HCT116 (cell line): ENCODE data around the gene SRPK2. TPM values are rescaled to one million over a fixed set of nuclear protein-coding genes. Genes with fewer than 3 reads are reported as not detected.

Source experiments
- ATAC-seq: fragments of 200-7000 bp; cut with Tn5 transposase; 2 replicates; pipeline ENCODE4 v1.9.1; 2020; ENCODE audit warnings: mild to moderate bottlenecking, moderate library complexity
- BruUV-seq: library from RNA; stranded (reverse); fragments of 400-500 nt; replicated peaks from 2 replicates; lab custom pipeline; 2021; lab: Mats Ljungman, UMichigan
- CTCF ChIA-PET: fragments of 300-600 bp; sonication (Branson Sonifier 250); formaldehyde crosslinking; loops from one replicate; lab custom pipeline; 2021; ENCODE audit warnings: antibody characterized with exemption; lab: Charles Lee
- POLR2A ChIA-PET: fragments of 300-600, 350-600 bp; sonication (Branson Sonifier 250); formaldehyde crosslinking; loops from one replicate; lab custom pipeline; 2021; ENCODE audit warnings: antibody characterized with exemption; lab: Charles Lee
- RAD21 ChIA-PET, 2 experiments: fragments of 300-600 bp; sonication (Branson Sonifier 250); formaldehyde crosslinking; loops; one replicate each; lab custom pipeline; 2023; ENCODE audit warnings: low total read pairs in 2 of 2; ENCODE audit not compliant: uncharacterized antibody in 2 of 2, unreplicated experiment in 2 of 2, low non-redundant PET in 1 of 2; lab: Charles Lee
- DNase-seq: peaks from one replicate; pipeline ENCODE4 v3.0.0-alpha.2; 2010; ENCODE audit warnings: low read depth, low spot score
- H2AFZ ChIP-seq: fragments of 200-600 bp; shearing (Covaris generic), sonication (generic); 2 replicates; pipeline ENCODE4 v1.6.1; 2017; ENCODE audit warnings: low read depth, mixed run types, mixed read lengths, antibody characterized with exemption, low read length; ENCODE audit not compliant: poor library complexity, severe bottlenecking
- H3K27ac ChIP-seq: 2 replicates; pipeline ENCODE4 v1.5.1; 2012; ENCODE audit warnings: low read depth, low read length
- H3K27me3 ChIP-seq: fragments of 200-600 bp; sonication (generic); 2 replicates; pipeline ENCODE4 v1.6.1; 2016; ENCODE audit warnings: mixed run types, low read length, mixed read lengths; ENCODE audit not compliant: insufficient read depth
- H3K36me3 ChIP-seq, 2 experiments: fragments of 200-500 bp in 1 of 2; fragments of 200-600 bp in 1 of 2; sonication (Bioruptor generic) in 1 of 2; sonication (generic) in 1 of 2; 2 replicates each; pipeline versions ENCODE4 v1.5.1 to v1.6.1; 2014 to 2016; ENCODE audit warnings: low read length in 2 of 2, inconsistent platforms in 1 of 2, mixed read lengths in 1 of 2, mixed run types in 1 of 2; ENCODE audit not compliant: insufficient read depth in 2 of 2, control insufficient read depth in 1 of 2
- H3K4me1 ChIP-seq, 2 experiments: fragments of 200-600 bp in 1 of 2; sonication (generic) in 1 of 2; 2 replicates each; pipeline versions ENCODE4 v1.5.1 to v1.6.1; 2012 to 2017; ENCODE audit warnings: low read length in 2 of 2, inconsistent platforms in 1 of 2, mild to moderate bottlenecking in 1 of 2, mixed read lengths in 1 of 2, mixed run types in 1 of 2, moderate library complexity in 1 of 2; ENCODE audit not compliant: insufficient read depth in 2 of 2, control insufficient read depth in 1 of 2
- H3K4me2 ChIP-seq: fragments of 200-600 bp; sonication (generic); 2 replicates; pipeline ENCODE4 v1.6.1; 2017; ENCODE audit warnings: mixed run types, low read length, mixed read lengths
- H3K4me3 ChIP-seq, 2 experiments: fragments of 200-600 bp in 1 of 2; sonication (generic) in 1 of 2; replicated peaks in 1 of 2; 2 replicates each; pipeline ENCODE4 v1.5.1; 2011 to 2016; ENCODE audit warnings: low read length in 2 of 2, control low read depth in 1 of 2, low read depth in 1 of 2, mild to moderate bottlenecking in 1 of 2, mixed read lengths in 1 of 2, mixed run types in 1 of 2
- H3K79me2 ChIP-seq: fragments of 200-600 bp; sonication (generic); 2 replicates; pipeline ENCODE4 v1.6.1; 2017; ENCODE audit warnings: mild to moderate bottlenecking, mixed run types, low read length, moderate library complexity, mixed read lengths; ENCODE audit not compliant: insufficient read depth
- H3K9ac ChIP-seq: fragments of 200-600 bp; sonication (generic); 2 replicates; pipeline ENCODE4 v1.6.1; 2016; ENCODE audit warnings: low read length, mixed read lengths
- H3K9me2 ChIP-seq: fragments of 200-600 bp; sonication (generic), shearing (Covaris generic); 2 replicates; pipeline ENCODE4 v1.6.1; 2017; ENCODE audit warnings: mixed run types, mild to moderate bottlenecking, moderate library complexity; ENCODE audit not compliant: insufficient read depth
- H3K9me3 ChIP-seq, 2 experiments: fragments of 200-500 bp in 1 of 2; fragments of 200-600 bp in 1 of 2; sonication (Bioruptor generic) in 1 of 2; sonication (generic) in 1 of 2; 2 replicates each; pipeline ENCODE4 v1.6.1; 2014 to 2017; ENCODE audit warnings: low read length in 2 of 2, mixed read lengths in 2 of 2, inconsistent platforms in 1 of 2, low read depth in 1 of 2, mild to moderate bottlenecking in 1 of 2, mixed run types in 1 of 2, moderate library complexity in 1 of 2; ENCODE audit not compliant: control insufficient read depth in 1 of 2, insufficient read depth in 1 of 2
- H4K20me1 ChIP-seq: fragments of 200-600 bp; sonication (generic), shearing (Covaris generic); 2 replicates; pipeline ENCODE4 v1.6.1; 2017; ENCODE audit warnings: mixed run types, mild to moderate bottlenecking, moderate library complexity; ENCODE audit not compliant: insufficient read depth
- ATF3 ChIP-seq: IDR thresholded peaks from 2 replicates; pipeline ENCODE4 v1.6.1; 2012
- CBX3 ChIP-seq: IDR thresholded peaks from 2 replicates; pipeline ENCODE4 v1.6.1; 2012; ENCODE audit warnings: low read depth
- CTCF ChIP-seq, 3 experiments: fragments of 200-600 bp in 1 of 3; sonication (generic) in 1 of 3; IDR thresholded peaks in 2 of 3; conservative IDR thresholded peaks in 1 of 3; 2 replicates each; pipeline ENCODE4 v1.5.1; 2012 to 2017; ENCODE audit warnings: low read depth in 2 of 3, low read length in 2 of 3, antibody characterized with exemption in 1 of 3, borderline replicate concordance in 1 of 3, control low read depth in 1 of 3, mild to moderate bottlenecking in 1 of 3, mixed read lengths in 1 of 3, mixed run types in 1 of 3, moderate library complexity in 1 of 3; ENCODE audit not compliant: insufficient read depth in 1 of 3
- ELF1 ChIP-seq: IDR thresholded peaks from 2 replicates; pipeline ENCODE4 v1.6.1; 2012; ENCODE audit warnings: low read depth, borderline replicate concordance
- EZH2 ChIP-seq: fragments of 200-600 bp; sonication (generic); IDR thresholded peaks from 2 replicates; pipeline ENCODE4 v1.6.1; 2017; ENCODE audit warnings: antibody characterized with exemption, mixed run types
- EZH2phosphoT487 ChIP-seq: fragments of 200-600 bp; IDR thresholded peaks from 2 replicates; pipeline ENCODE4 v1.6.1; 2018; ENCODE audit warnings: antibody characterized with exemption, borderline replicate concordance
- FOSL1 ChIP-seq: IDR thresholded peaks from 2 replicates; pipeline ENCODE4 v1.6.1; 2012; ENCODE audit warnings: low read depth
- JUND ChIP-seq: IDR thresholded peaks from 2 replicates; pipeline ENCODE4 v1.6.1; 2012
- MAX ChIP-seq: IDR thresholded peaks from 2 replicates; pipeline ENCODE4 v1.6.1; 2012
- POLR2A ChIP-seq: IDR thresholded peaks from 2 replicates; pipeline ENCODE4 v1.7.0; 2011; ENCODE audit warnings: borderline replicate concordance; ENCODE audit not compliant: insufficient read depth, insufficient read length; ENCODE audit errors: extremely low read depth
- POLR2AphosphoS5 ChIP-seq: IDR thresholded peaks from 2 replicates; pipeline ENCODE4 v1.6.1; 2011; ENCODE audit warnings: mild to moderate bottlenecking, low read depth, low read length, moderate library complexity
- RAD21 ChIP-seq: IDR thresholded peaks from 2 replicates; pipeline ENCODE4 v1.6.1; 2012; ENCODE audit warnings: low read depth, mild to moderate bottlenecking
- REST ChIP-seq: IDR thresholded peaks from 2 replicates; pipeline ENCODE4 v1.6.1; 2012; ENCODE audit warnings: low read depth
- SIN3A ChIP-seq: IDR thresholded peaks from 2 replicates; pipeline ENCODE4 v1.6.1; 2012; ENCODE audit warnings: low read depth
- SP1 ChIP-seq: IDR thresholded peaks from 2 replicates; pipeline ENCODE4 v1.6.1; 2012; ENCODE audit warnings: low read depth
- SRF ChIP-seq: IDR thresholded peaks from 2 replicates; pipeline ENCODE4 v1.6.1; 2012; ENCODE audit warnings: low read depth
- TCF7L2 ChIP-seq: IDR thresholded peaks from 2 replicates; pipeline ENCODE4 v1.7.0; 2011; ENCODE audit warnings: borderline replicate concordance, inconsistent platforms; ENCODE audit not compliant: insufficient read depth, insufficient read length; ENCODE audit errors: extremely low read depth
- YY1 ChIP-seq: IDR thresholded peaks from 2 replicates; pipeline ENCODE4 v1.6.1; 2011; ENCODE audit warnings: low read length, low read depth, moderate library complexity, mild to moderate bottlenecking; ENCODE audit not compliant: insufficient replicate concordance; ENCODE audit errors: extremely low read depth
- ZFX ChIP-seq: fragments of 450-650 bp; IDR thresholded peaks from 2 replicates; pipeline ENCODE4 v1.6.1; 2017
- ZNF274 ChIP-seq: fragments of 200-500 bp; sonication (Bioruptor generic); IDR thresholded peaks from 2 replicates; pipeline ENCODE4 v1.6.1; 2014; ENCODE audit warnings: mild to moderate bottlenecking, low read depth, low read length, inconsistent platforms
- intact Hi-C: fragments of 100-400 bp; cut with micrococcal nuclease; formaldehyde crosslinking; loops from 2 replicates; pipeline ENCODE4 v1.10.0; 2022
- total RNA-seq: library from RNA; stranded (reverse); gene quantifications from one replicate; pipeline ENCODE4 v1.2.1, GENCODE V29; 2021; ENCODE audit not compliant: unreplicated experiment

Gene SRPK2
- total RNA-seq, 1 experiment from 2014 or later: 37.4 TPM

- TF ChIP-seq TCF7L2 (no peak), RAD21 (no peak), ELF1 (no peak), ATF3 (no peak), ZFX (no peak), CBX3 (no peak), JUND (no peak), SIN3A (no peak), REST (no peak), SP1 (no peak), POLR2A (no peak), EZH2phosphoT487 (no peak), ZNF274 (no peak), SRF (no peak), MAX (no peak), POLR2AphosphoS5 (no peak), FOSL1 (no peak), EZH2 (no peak), CTCF (IDR thresholded peaks at IDR 0.05 in 2 of 3, conservative IDR thresholded peaks at IDR 0.05 in 1 of 3; ENCODE audit: borderline replicate concordance in 1 of 3, insufficient read depth in 1 of 3, low read depth in 2 of 3, low read length in 2 of 3) (no peak), YY1 (no peak)
- no peak overlapping the region for H2AFZ ChIP-seq
- DNase-seq: no peak
- H3K79me2 ChIP-seq: peaks cover 48% of the 10 kb centered on the region
- H3K9ac ChIP-seq: no peak overlapping the region
- no peak overlapping the region for H3K4me2 ChIP-seq
- ATAC-seq: no peak
- no peak overlapping the region for H3K27ac ChIP-seq
- no peaks in the 10 kb centered on the region for H3K36me3 ChIP-seq
- H3K4me1 ChIP-seq: no peaks in the 10 kb centered on the region
- H3K9me2 ChIP-seq: no peaks in the 10 kb centered on the region
- CTCF ChIA-PET: no interaction called here
- H3K9me3 ChIP-seq: no peaks in the 10 kb centered on the region
- 0 out of 2 replicates have a peak, but pooled peaks cover 5% of the 10 kb centered on the region for H4K20me1 ChIP-seq
- no peaks in the 10 kb centered on the region for H3K27me3 ChIP-seq
- POLR2A ChIA-PET: interaction anchor here (1.5 kb wide), 1 partner anchor 11 kb away, joined by 5 read pairs; no protein-coding TSS in a partner anchor
- no TSS peak for BruUV-seq
- no peak overlapping the region for H3K4me3 ChIP-seq
- intact Hi-C loops: no loop called here
- RAD21 ChIA-PET: no interaction called here
Measured at GRCh38 chr7:105297309-105297708, 91.4 kb downstream of the SRPK2 start.
